Endothelial cell of umbilical vein (primary cell): ENCODE measurements around the gene CACNG5. TPM values are rescaled to one million over a fixed set of nuclear protein-coding genes. Genes with fewer than 3 reads are reported as not detected.

ENCODE experiments used
- BruUV-seq: library from RNA; stranded (reverse); fragments of 400-500 nt; replicated peaks from 2 replicates; lab custom pipeline; 2021; lab: Mats Ljungman, UMichigan
- CTCF ChIA-PET: fragments of 300-600, 350-600 bp; sonication (Branson Sonifier 250); formaldehyde crosslinking; loops from one replicate; lab custom pipeline; 2021; ENCODE audit warnings: antibody characterized with exemption, inconsistent platforms; lab: Charles Lee
- POLR2A ChIA-PET: fragments of 300-600, 350-600 bp; sonication (Branson Sonifier 250); formaldehyde crosslinking; loops from one replicate; lab custom pipeline; 2021; ENCODE audit warnings: antibody characterized with exemption, inconsistent platforms; lab: Charles Lee
- DNase-seq: peaks from one replicate; pipeline ENCODE4 v3.0.0-alpha.2; 2011; ENCODE audit warnings: low read depth, low spot score
- FAIRE-seq: peaks from 2 replicates; lab custom pipeline; 2011; peaks lifted over from hg19 to GRCh38; lab: Jason Lieb, UNC
- H2AFZ ChIP-seq: 2 replicates; pipeline ENCODE4 v1.6.0; 2012; ENCODE audit warnings: low read depth, low read length, control low read depth, inconsistent platforms
- H3K27ac ChIP-seq: 2 replicates; pipeline ENCODE4 v1.5.1; 2011; ENCODE audit warnings: low read depth, mild to moderate bottlenecking, control low read depth, low read length, moderate library complexity; ENCODE audit not compliant: insufficient read depth
- H3K27me3 ChIP-seq, 2 experiments: 2 replicates each; pipeline versions ENCODE4 v1.6.0 to v1.6.1; 2011; ENCODE audit warnings: low read length in 2 of 2, mixed read lengths in 1 of 2; ENCODE audit not compliant: control insufficient read depth in 2 of 2, insufficient read depth in 2 of 2
- H3K36me3 ChIP-seq, 2 experiments: 2 replicates in 1 of 2; 3 replicates in 1 of 2; pipeline ENCODE4 v1.5.1; 2011; ENCODE audit warnings: low read length in 2 of 2, mild to moderate bottlenecking in 1 of 2, moderate library complexity in 1 of 2; ENCODE audit not compliant: control insufficient read depth in 2 of 2, insufficient read depth in 2 of 2; ENCODE audit errors: extremely low read depth in 1 of 2
- H3K4me1 ChIP-seq: 3 replicates; pipeline ENCODE4 v1.5.1; 2011; ENCODE audit warnings: mild to moderate bottlenecking, low read length; ENCODE audit not compliant: control insufficient read depth, insufficient read depth; ENCODE audit errors: extremely low read depth
- H3K4me2 ChIP-seq: 2 replicates; pipeline ENCODE4 v1.6.1; 2011; ENCODE audit warnings: low read length, control low read depth, mixed read lengths; ENCODE audit not compliant: insufficient read depth
- H3K4me3 ChIP-seq, 3 experiments: fragments of 200-600 bp in 1 of 3; sonication (generic), shearing (Covaris generic) in 1 of 3; replicated peaks in 1 of 3; 2 replicates each; pipeline ENCODE4 v1.5.1; 2011 to 2016; ENCODE audit warnings: control low read depth in 3 of 3, low read length in 3 of 3, mild to moderate bottlenecking in 2 of 3, inconsistent platforms in 1 of 3, low read depth in 1 of 3, moderate library complexity in 1 of 3; ENCODE audit not compliant: insufficient read depth in 1 of 3
- H3K79me2 ChIP-seq: 2 replicates; pipeline ENCODE4 v1.6.0; 2012; ENCODE audit warnings: low read length, inconsistent platforms; ENCODE audit not compliant: control insufficient read depth, insufficient read depth
- H3K9ac ChIP-seq: replicated peaks from 2 replicates; pipeline ENCODE3; 2011; ENCODE audit warnings: low read length, control low read depth; ENCODE audit not compliant: insufficient read depth; ENCODE audit errors: extremely low read depth
- H3K9me1 ChIP-seq: replicated peaks from 3 replicates; pipeline ENCODE4 v1.6.0; 2011; ENCODE audit warnings: mild to moderate bottlenecking, low read length; ENCODE audit not compliant: control insufficient read depth, insufficient read depth; ENCODE audit errors: extremely low read depth
- H3K9me3 ChIP-seq: replicated peaks from 2 replicates; pipeline ENCODE4 v1.5.1; 2012; ENCODE audit warnings: low read length, inconsistent platforms; ENCODE audit not compliant: control insufficient read depth, insufficient read depth
- H4K20me1 ChIP-seq: replicated peaks from 2 replicates; pipeline ENCODE3; 2011; ENCODE audit warnings: mild to moderate bottlenecking, low read length; ENCODE audit not compliant: control insufficient read depth, insufficient read depth; ENCODE audit errors: extremely low read depth
- CTCF ChIP-seq, 2 donors: IDR thresholded peaks; 1 replicate in 1 of 2; 2 replicates in 1 of 2; pipeline ENCODE4 v1.5.1; 2011; ENCODE audit warnings: low read length in 2 of 2, mild to moderate bottlenecking in 2 of 2, moderate library complexity in 2 of 2, control low read depth in 1 of 2, inconsistent platforms in 1 of 2, low read depth in 1 of 2; ENCODE audit not compliant: insufficient read depth in 1 of 2; ENCODE audit errors: extremely low read depth in 1 of 2
- EZH2 ChIP-seq: IDR thresholded peaks from 2 replicates; pipeline ENCODE4 v1.6.1; 2012; ENCODE audit warnings: borderline replicate concordance, low read depth, mild to moderate bottlenecking, moderate library complexity, low read length, inconsistent platforms; ENCODE audit not compliant: severe bottlenecking
- FOS ChIP-seq: IDR thresholded peaks from 2 replicates; pipeline ENCODE4 v1.6.1; 2011; ENCODE audit warnings: mild to moderate bottlenecking, low read length, moderate library complexity, borderline replicate concordance; ENCODE audit not compliant: insufficient read depth
- GATA2 ChIP-seq: IDR thresholded peaks from 2 replicates; pipeline ENCODE4 v1.7.0; 2011; ENCODE audit warnings: low read depth, mild to moderate bottlenecking, moderate library complexity, mixed read lengths, low read length; ENCODE audit not compliant: insufficient read length, insufficient read depth
- JUN ChIP-seq: IDR thresholded peaks from 2 replicates; pipeline ENCODE4 v1.6.1; 2011; ENCODE audit warnings: borderline replicate concordance, low read depth; ENCODE audit not compliant: insufficient read length, insufficient read depth
- MYC ChIP-seq: IDR thresholded peaks from one replicate; pipeline ENCODE4 v1.6.1; 2011; ENCODE audit warnings: mild to moderate bottlenecking, low read depth, low read length
- POLR2A ChIP-seq: IDR thresholded peaks from 2 replicates; pipeline ENCODE4 v1.6.1; 2012; ENCODE audit warnings: low read depth, mild to moderate bottlenecking, control low read depth, low read length
- POLR2AphosphoS5 ChIP-seq: IDR thresholded peaks from 2 replicates; pipeline ENCODE4 v1.6.1; 2012; ENCODE audit warnings: low read depth, mild to moderate bottlenecking, control low read depth, low read length, moderate library complexity; ENCODE audit not compliant: insufficient read depth
- dilution Hi-C: fragments of 300-500 bp; cut with MboI; formaldehyde crosslinking; loops from one replicate; pipeline ENCODE4 v1.15.0; 2019; ENCODE audit warnings: low sequenced_read_pairs; ENCODE audit not compliant: extremely low pct_ligation_motif_present
- intact Hi-C: fragments of 100-400 bp; cut with micrococcal nuclease; formaldehyde crosslinking; loops from one replicate; pipeline ENCODE4 v1.10.0; 2022
- polyA plus RNA-seq, 4 experiments: library from polyadenylated mRNA; depleted of rRNA in 3 of 4; stranded (reverse) in 3 of 4; unstranded in 1 of 4; fragments of >200 nt; gene quantifications; 2 replicates each; pipeline versions ENCODE4 v1.2.1 to v1.2.3, GENCODE V29; 2011 to 2012; ENCODE audit warnings: missing spikeins in 1 of 4
- total RNA-seq: library from RNA; stranded (reverse); gene quantifications from 2 replicates; pipeline ENCODE4 v1.2.3, GENCODE V29; 2021
- TF ChIP-seq, protein P1 (sequence below): IDR thresholded peaks from 2 replicates; pipeline ENCODE4 v1.6.1; 2011; ENCODE audit not compliant: insufficient read depth, insufficient read length

The CACNG5 gene
- total and polyA plus RNA-seq, 2 donors (not counting 3 experiments of a cell fraction or from before 2014, with no cell fraction given) = not detected

DNA sequence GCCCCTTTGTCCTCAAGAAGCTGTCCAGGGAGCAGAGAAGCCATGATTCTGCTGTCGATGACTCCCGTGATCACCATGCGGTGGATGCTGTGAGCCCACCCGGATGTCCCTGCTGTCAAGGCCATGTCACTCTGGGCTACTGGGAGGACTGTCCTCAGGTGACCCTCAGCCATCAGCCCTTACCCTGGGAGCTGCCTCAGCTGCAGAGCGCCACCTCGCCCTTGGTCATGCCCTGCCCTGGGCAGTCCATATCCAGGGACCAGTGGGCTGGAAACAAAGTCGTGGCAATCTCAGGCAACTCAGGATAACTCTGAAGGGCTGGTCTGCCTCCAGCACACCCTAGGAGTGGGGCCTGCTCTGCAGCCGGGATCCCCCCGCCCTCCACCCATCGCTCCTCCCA lies 63.6 kb downstream of the CACNG5 start:
- Histone ChIP-seq H3K27ac (no peak overlapping the region), H3K9me1 (no peaks in the 10 kb centered on the region), H3K4me1 (no peaks in the 10 kb centered on the region), H3K9ac (no peak overlapping the region), H3K4me3 (no peak overlapping the region), H3K27me3 (peaks cover 2 to 3% of the 10 kb centered on the region in 2 experiments), H3K9me3 (no peaks in the 10 kb centered on the region), H3K79me2 (no peaks in the 10 kb centered on the region), H4K20me1 (no peaks in the 10 kb centered on the region), H2AFZ (no peak overlapping the region), H3K4me2 (no peak overlapping the region), H3K36me3 (no peaks in the 10 kb centered on the region)
- BruUV-seq = no TSS peak
- DNase-seq (no peak), FAIRE-seq (no peak)
- no peak for TF ChIP-seq GATA2
- no peak for TF ChIP-seq POLR2AphosphoS5
- TF ChIP-seq, protein P1, sequence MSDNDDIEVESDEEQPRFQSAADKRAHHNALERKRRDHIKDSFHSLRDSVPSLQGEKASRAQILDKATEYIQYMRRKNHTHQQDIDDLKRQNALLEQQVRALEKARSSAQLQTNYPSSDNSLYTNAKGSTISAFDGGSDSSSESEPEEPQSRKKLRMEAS = no peak
- TF ChIP-seq MYC = no peak
- TF ChIP-seq FOS = no peak
- no peak for TF ChIP-seq POLR2A
- TF ChIP-seq CTCF (IDR thresholded peaks at IDR 0.05; ENCODE audit: extremely low read depth in 1 of 2, insufficient read depth in 1 of 2, low read depth in 1 of 2, low read length in 2 of 2) = no peak
- no peak for TF ChIP-seq EZH2
- no peak for TF ChIP-seq JUN
- dilution Hi-C loops = no loop called here
- ChIA-PET CTCF (interaction anchor here (1.7 to 2.1 kb wide), 4 partner anchors 10 to 184 kb away, joined by 4 to 27 read pairs (median 6); no protein-coding TSS in a partner anchor), POLR2A (no interaction called here)
- intact Hi-C loops = no loop called here
